ENCODE results near the gene ZNF726. TPM values are rescaled to one million over a fixed set of nuclear protein-coding genes. Genes with fewer than 3 reads are reported as not detected.

Gene ZNF726
- total RNA-seq, 1 experiment from 2014 or later = 1.0 TPM

DNA sequence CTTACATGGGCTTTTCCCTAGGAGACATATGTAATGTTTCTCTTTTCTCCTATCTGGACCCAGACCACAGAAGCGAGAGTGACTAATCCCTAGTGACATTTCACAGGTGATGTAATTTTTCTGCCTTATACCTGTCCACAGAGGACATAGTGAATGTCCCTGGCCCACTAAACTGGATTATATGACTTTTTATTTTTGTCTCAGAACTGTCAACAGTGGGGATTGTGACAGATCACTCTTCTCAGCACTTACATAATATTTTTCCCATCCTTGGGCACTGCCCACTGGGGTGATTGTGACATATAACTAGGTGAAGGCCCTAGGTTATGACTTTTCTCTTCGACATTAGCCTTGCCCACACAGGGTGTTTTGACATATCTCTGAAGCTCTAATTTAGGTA, 7.9 kb upstream of the ZNF726 start:
- H3K4me1 Mint-ChIP-seq (ENCODE audit: insufficient read depth, unreplicated experiment) = no peaks in the 10 kb centered on the region
- no peak overlapping the region for H3K4me3 Mint-ChIP-seq (ENCODE audit: unreplicated experiment)
- H3K27ac Mint-ChIP-seq (ENCODE audit: low read depth, unreplicated experiment) = no peak overlapping the region
- H3K27me3 Mint-ChIP-seq (ENCODE audit: insufficient read depth, unreplicated experiment) = no peaks in the 10 kb centered on the region
- TF ChIP-seq, protein P1, sequence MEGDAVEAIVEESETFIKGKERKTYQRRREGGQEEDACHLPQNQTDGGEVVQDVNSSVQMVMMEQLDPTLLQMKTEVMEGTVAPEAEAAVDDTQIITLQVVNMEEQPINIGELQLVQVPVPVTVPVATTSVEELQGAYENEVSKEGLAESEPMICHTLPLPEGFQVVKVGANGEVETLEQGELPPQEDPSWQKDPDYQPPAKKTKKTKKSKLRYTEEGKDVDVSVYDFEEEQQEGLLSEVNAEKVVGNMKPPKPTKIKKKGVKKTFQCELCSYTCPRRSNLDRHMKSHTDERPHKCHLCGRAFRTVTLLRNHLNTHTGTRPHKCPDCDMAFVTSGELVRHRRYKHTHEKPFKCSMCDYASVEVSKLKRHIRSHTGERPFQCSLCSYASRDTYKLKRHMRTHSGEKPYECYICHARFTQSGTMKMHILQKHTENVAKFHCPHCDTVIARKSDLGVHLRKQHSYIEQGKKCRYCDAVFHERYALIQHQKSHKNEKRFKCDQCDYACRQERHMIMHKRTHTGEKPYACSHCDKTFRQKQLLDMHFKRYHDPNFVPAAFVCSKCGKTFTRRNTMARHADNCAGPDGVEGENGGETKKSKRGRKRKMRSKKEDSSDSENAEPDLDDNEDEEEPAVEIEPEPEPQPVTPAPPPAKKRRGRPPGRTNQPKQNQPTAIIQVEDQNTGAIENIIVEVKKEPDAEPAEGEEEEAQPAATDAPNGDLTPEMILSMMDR (IDR thresholded peaks at IDR 0.05; ENCODE audit: unreplicated experiment) = no peak
- peaks cover 30% of the 10 kb centered on the region for H3K9me3 Mint-ChIP-seq (ENCODE audit: unreplicated experiment)
- no peaks in the 10 kb centered on the region for H3K36me3 Mint-ChIP-seq (ENCODE audit: insufficient read depth, unreplicated experiment)
- POLR2A ChIA-PET = no interaction called here
- DNase-seq (ENCODE audit: unreplicated experiment) = no peak
- CTCF ChIA-PET = no interaction called here
- intact Hi-C loops (cut with micrococcal nuclease) = no loop called here
- BruUV-seq (replicated peaks) = no TSS peak

- no TSS peak for BruUV-seq (replicated peaks)
- POLR2A ChIA-PET = no interaction called here
- no peaks in the 10 kb centered on the region for H3K27me3 Mint-ChIP-seq (ENCODE audit: insufficient read depth, unreplicated experiment)
- no peak overlapping the region for H3K4me3 Mint-ChIP-seq (ENCODE audit: unreplicated experiment)
- CTCF ChIA-PET = no interaction called here
- no peaks in the 10 kb centered on the region for H3K36me3 Mint-ChIP-seq (ENCODE audit: insufficient read depth, unreplicated experiment)
- no peak for DNase-seq (ENCODE audit: unreplicated experiment)
- H3K4me1 Mint-ChIP-seq (ENCODE audit: insufficient read depth, unreplicated experiment) = no peaks in the 10 kb centered on the region
- intact Hi-C loops (cut with micrococcal nuclease) = no loop called here
- TF ChIP-seq, protein P1 (IDR thresholded peaks at IDR 0.05; ENCODE audit: unreplicated experiment) = no peak
- H3K27ac Mint-ChIP-seq (ENCODE audit: low read depth, unreplicated experiment) = no peak overlapping the region
- peaks cover 29% of the 10 kb centered on the region for H3K9me3 Mint-ChIP-seq (ENCODE audit: unreplicated experiment)
These were observed 6.5 kb upstream of the ZNF726 start for GRCh38 chr19:23908165-23908564.

DNA sequence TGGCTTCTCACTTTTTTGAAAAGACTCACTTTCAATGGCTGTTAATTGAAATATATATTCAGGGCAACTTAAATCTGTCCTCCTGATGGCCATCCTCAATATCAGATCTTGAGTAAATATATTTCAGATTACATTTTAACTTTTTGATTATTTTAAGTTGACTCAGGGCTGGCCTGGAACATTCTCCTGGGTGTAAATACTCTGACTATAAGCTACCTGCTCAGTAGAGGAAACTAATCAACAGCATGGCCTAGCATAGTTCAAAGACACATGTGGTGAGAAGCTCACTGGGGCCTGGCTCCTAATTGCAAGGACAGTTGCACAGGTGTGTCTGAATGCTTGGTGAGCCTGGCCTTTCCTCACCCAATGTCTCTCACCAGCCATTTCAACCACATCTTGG, 5.5 kb upstream of the ZNF726 start:
- no peaks in the 10 kb centered on the region for H3K27me3 Mint-ChIP-seq (ENCODE audit: insufficient read depth, unreplicated experiment)
- BruUV-seq (replicated peaks) = no TSS peak
- intact Hi-C loops (cut with micrococcal nuclease) = no loop called here
- H3K27ac Mint-ChIP-seq (ENCODE audit: low read depth, unreplicated experiment) = no peak overlapping the region
- no peak overlapping the region for H3K4me3 Mint-ChIP-seq (ENCODE audit: unreplicated experiment)
- peaks cover 22% of the 10 kb centered on the region for H3K9me3 Mint-ChIP-seq (ENCODE audit: unreplicated experiment)
- no peak for DNase-seq (ENCODE audit: unreplicated experiment)
- TF ChIP-seq, protein P1 (IDR thresholded peaks at IDR 0.05; ENCODE audit: unreplicated experiment) = no peak
- ChIA-PET POLR2A (no interaction called here), CTCF (no interaction called here)
- H3K4me1 Mint-ChIP-seq (ENCODE audit: insufficient read depth, unreplicated experiment) = no peaks in the 10 kb centered on the region
- no peaks in the 10 kb centered on the region for H3K36me3 Mint-ChIP-seq (ENCODE audit: insufficient read depth, unreplicated experiment)

DNA sequence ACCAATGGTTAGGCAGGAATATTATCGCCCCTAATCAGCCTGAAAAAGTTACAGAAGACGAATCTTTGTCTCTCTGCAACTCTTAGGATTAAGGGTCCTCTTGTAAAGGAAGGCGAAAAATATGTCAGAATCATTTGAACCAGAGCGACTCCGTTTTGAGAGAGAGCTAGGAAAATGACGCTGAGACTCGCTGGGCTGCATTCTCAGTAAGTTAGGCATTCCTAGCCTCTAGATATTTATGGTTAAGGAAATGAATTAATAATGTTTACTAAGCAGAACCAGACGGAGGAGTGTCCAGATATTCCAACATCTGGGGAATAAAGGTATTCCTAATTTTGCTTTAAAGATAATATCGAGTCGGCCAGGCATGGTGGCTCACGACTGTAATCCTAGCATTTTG, 755 bp upstream of the ZNF726 start:
- POLR2A ChIA-PET = no interaction called here
- no peak for DNase-seq (ENCODE audit: unreplicated experiment)
- TF ChIP-seq, protein P1 (IDR thresholded peaks at IDR 0.05; ENCODE audit: unreplicated experiment) = no peak
- intact Hi-C loops (cut with micrococcal nuclease) = no loop called here
- H3K4me1 Mint-ChIP-seq (ENCODE audit: insufficient read depth, unreplicated experiment) = no peaks in the 10 kb centered on the region
- H3K27ac Mint-ChIP-seq (ENCODE audit: low read depth, unreplicated experiment) = no peak overlapping the region
- no peaks in the 10 kb centered on the region for H3K27me3 Mint-ChIP-seq (ENCODE audit: insufficient read depth, unreplicated experiment)
- peaks cover 6% of the 10 kb centered on the region for H3K9me3 Mint-ChIP-seq (ENCODE audit: unreplicated experiment)
- no peaks in the 10 kb centered on the region for H3K36me3 Mint-ChIP-seq (ENCODE audit: insufficient read depth, unreplicated experiment)
- no peak overlapping the region for H3K4me3 Mint-ChIP-seq (ENCODE audit: unreplicated experiment)
- CTCF ChIA-PET = no interaction called here
- BruUV-seq (replicated peaks) = no TSS peak
